Gastrocnemius medialis (tissue), 4 donors: ENCODE results near the gene FGF23.

Experiments
- CTCF ChIP-seq, 5 experiments: fragments of 450-650 bp in 3 of 5; fragments of 200-600 bp in 2 of 5; sonication (generic) in 2 of 5; IDR thresholded peaks in 4 of 5; conservative IDR thresholded peaks in 1 of 5; 1 replicate in 4 of 5; 2 replicates in 1 of 5; pipeline ENCODE4 v1.5.1; 2016 to 2019; ENCODE audit warnings: antibody characterized with exemption in 5 of 5, mild to moderate bottlenecking in 3 of 5, moderate library complexity in 3 of 5
- POLR2A ChIP-seq, 2 donors: fragments of 450-650 bp; IDR thresholded peaks; one replicate each; pipeline ENCODE4 v1.6.1; 2017; ENCODE audit warnings: antibody characterized with exemption in 2 of 2, mild to moderate bottlenecking in 2 of 2, moderate library complexity in 2 of 2

GRCh38 chr12:4356041-4356327, 23.5 kb downstream of the FGF23 start:
- TF ChIP-seq CTCF (IDR thresholded peaks at IDR 0.05 in 4 of 5, conservative IDR thresholded peaks at IDR 0.05 in 1 of 5) (peak in 1 of 5 experiments; percentile 39), POLR2A (IDR thresholded peaks at IDR 0.05) (no peak)
